Measurements from ENCODE around the gene FCRL6.

Gene FCRL6

GRCh38 chr1:159864262-159864661 lies 62.1 kb downstream of the FCRL6 start:
- DNase-seq (ENCODE audit: low read depth), result no peak
